ENCODE data around the gene LOX. TPM values are rescaled to one million over a fixed set of nuclear protein-coding genes. Genes with fewer than 3 reads are reported as not detected.

LOX gene, protein sequence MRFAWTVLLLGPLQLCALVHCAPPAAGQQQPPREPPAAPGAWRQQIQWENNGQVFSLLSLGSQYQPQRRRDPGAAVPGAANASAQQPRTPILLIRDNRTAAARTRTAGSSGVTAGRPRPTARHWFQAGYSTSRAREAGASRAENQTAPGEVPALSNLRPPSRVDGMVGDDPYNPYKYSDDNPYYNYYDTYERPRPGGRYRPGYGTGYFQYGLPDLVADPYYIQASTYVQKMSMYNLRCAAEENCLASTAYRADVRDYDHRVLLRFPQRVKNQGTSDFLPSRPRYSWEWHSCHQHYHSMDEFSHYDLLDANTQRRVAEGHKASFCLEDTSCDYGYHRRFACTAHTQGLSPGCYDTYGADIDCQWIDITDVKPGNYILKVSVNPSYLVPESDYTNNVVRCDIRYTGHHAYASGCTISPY
- total RNA-seq: 46.3 TPM
- long read RNA-seq, full-length matches to known transcripts: 12 of 13 reads
- long read RNA-seq, partial matches to known transcripts: 0 of 13 reads
- long read RNA-seq, other reads (novel, unspliced or antisense): 1 of 13 reads

DNA sequence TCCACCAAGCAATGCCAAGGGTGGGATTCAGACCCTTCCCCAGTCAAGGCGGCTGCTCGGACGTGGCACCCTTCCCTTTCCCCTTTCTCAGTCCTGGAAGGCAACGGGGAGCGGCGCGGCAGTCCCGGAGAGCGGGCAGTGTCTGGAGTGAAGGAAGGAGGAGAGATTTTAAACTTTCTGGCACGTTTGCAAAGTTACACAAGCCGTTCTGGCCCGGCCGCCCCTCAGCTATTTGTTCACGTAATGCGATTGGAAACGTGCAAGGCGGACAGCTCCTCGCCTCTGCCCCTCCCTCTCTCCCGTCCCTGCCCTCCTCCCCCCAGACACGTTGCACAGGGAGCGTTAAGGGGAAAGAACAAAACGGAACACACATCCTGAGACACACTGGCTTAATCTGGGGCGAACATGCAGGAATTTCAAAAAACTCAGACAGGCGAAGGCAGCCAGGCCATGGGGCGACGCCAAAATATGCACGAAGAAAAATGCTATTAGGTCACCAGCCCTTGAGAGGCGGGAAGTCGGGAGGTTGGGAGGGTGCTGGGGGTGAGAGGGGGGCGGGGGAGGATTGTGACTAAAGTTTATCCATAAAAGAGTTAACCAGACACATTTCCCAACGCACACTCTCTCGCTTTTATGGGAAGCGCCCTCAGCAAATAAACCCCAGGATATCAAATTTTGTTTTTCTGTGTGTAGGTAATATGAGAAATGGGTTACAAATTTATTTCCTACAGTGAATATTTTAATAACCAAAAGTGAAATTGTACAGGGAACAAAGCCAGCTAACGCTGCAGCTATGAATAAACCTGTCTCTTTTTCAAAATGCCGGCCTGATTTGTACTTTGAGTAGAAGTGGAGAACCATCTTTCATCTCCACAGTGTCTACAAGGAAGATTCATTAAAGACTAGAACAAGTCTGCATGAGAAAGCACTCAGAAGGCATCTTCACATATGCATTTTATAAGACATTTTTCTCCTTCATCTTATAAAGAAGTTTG is at the start of gene LOX:
Gene LOX (minus strand): TSS at position 144 of the 995 bp plus-strand sequence. CDS start 274 bp downstream, outside the sequence.
- no peak for DNase-seq (ENCODE audit: low spot score)

DNA sequence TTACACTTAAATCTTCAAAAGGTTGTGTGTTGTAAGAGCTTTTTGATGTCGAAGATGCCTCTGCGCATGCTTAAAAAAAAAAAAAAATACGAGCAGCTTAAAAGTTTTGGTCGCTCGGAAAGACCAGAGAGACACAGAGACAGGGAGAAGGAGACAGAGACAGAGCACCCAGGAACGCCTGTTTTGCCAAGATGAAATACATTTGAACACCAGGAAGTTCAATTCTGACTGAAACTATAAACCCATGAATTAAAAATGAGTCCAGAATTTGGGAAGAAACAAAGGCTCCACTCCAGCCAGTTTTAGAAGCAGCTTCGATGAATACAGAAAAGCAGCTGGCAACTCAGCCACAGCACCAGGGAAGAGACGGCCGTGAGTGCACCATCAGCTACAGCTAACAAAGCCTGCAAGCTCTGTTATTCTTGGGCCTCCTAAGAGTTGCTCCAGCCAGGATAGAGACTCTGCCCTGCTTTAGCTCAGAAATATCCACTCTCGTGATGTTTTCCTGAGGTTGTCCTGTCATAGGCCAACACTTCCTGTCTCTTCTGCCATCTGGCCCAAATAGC is 48.8 kb upstream of the LOX start:
- DNase-seq (ENCODE audit: low spot score): no peak

DNA sequence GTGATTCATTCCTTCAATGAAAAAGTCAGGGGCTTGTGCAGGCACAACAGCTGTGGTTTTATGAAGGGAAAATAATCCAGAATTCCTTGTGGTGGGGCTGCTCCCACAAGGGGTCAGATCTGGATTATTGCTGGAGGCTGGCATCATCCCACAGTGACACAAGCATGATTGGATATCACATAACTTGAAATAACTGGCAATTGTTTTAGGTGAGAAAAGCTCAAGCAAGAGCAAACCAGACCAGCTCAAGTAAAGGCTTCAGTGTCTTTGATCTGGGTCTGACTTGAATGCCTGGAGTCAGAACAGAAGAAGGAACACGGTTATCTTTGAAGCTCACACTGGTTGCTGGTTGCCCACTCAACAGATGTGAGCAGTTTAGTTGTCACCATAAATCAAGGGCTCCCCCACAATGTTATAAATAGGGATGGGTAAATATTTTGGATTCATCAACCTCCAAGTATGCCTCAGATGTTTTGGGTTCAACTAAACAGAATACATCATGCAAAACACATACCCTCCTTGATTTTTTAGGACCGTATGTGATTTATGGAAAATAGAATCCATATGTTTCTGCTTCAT is 48.2 kb upstream of the LOX start:
- DNase-seq (ENCODE audit: low spot score): no peak

DNA sequence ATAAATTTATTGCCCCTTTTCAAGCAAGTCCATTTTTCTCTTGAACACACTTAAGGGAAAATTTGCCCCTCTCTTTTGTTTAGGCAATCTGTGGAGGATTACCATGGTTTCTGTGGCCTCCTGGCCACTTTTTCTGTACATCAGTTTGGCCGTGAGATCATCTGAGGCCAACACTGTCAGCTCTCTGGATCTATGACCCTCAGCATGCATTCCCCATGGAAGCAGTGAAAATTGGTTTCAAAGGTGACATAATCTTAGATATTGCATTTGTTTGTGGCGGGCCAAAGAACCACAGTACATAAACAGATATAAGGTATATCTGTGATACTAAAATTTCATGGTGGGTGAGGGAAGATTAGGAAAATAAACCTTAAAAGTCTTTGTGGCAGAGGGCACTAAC is 46.7 kb upstream of the LOX start:
- no peak for DNase-seq (ENCODE audit: low spot score)

DNA sequence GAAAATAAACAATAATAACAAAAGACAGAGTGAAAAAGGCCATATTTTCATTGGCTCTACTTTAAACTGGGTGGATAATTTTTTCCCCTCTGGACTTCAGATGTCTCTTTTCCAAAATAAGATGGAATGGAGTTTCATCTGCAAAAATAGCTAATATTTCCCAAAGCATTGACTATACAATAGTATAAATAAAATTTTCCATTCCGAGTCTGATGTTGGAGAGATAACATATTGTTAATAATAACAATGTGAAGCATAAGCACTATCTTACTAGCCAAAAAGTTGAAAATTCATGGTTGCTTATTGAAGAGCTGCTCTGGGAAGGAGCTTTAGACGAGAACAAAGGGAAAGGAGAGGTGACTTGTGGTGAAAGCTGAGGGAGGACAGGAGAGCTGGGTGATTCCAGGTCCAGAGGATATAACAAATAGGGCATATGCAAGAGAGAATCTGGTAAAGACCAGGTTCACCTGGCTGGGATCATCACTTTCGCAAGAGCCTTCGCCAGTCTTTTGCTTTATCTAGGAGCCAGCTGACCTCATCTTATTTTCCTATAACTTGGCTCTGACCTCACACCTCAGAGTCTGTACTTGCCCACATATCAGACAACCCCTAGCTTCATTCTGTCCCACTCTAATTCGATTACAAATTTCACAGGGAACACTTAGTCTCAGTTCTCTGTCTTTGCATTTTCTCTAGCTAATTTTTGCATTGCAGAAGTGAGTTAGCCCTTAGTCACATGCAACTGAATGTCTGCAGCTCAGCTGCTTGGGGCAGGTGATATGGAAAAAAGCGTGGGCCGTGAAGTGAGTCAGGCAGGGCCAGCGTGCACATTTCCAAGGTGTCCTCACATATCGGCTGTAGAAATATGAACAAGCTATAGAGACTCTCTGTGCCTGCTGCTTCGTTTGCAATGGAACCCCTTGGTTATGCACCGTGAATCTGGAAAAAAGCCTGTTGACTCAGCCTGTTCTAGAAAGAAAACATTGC is 43.7 kb upstream of the LOX start:
- no peak for DNase-seq (ENCODE audit: low spot score)

DNA sequence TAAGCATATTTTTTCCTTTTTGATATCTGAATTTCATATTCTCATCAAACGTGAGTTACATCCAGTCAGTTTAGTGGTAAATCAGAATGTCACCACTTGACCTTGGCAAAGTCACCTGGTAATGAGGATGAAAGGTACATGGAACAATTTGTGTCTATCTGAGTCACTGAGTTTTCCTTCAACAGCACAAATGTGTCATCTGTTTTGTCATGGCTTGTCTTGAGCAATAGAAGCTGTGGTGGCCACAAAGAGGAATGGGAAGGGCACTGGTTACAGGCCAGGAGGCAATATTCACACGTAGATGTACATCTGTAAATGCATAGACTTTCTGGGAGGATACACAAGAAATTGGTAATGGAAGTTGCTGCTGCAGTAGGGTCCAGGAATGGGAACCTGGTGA is 42.9 kb upstream of the LOX start:
- DNase-seq (ENCODE audit: low spot score): no peak

DNA sequence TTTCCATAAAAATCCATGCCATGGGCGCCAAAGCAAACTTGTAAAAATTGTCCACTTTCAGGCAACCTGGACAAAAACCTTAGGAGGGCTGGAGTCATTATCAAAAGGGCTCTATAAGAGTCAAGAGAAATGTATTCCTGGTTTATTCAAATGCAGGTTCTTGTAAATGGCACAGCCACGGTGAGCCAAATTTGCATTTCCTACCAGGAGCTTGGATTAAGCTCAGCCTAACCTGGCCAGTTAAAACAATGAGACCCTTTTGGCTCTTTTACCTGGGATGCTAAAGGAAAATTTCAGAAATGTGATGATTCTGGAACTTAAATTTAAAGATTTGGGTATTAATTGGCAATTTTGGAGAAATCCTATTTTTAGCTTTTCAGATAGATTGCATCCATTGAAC is 42.4 kb upstream of the LOX start:
- no peak for DNase-seq (ENCODE audit: low spot score)

DNA sequence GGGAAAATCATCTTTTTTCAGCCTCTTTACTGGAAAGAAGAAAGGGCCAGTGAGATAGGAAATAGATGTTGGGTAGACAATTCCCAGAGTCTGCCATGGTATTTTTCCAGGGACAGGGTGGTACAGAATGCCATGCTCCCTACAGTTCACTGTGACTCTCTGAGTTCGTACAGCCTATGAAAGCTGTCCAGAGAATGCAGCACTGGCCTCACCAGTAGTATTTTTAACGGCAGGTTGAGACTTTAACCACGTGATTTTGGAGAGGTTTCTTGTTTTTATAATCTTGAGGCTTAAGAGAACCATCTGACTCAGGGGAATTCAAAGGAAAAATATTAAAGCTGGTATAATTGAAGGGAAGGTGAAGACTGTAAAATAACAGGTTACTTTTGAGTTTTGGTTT is 41.1 kb upstream of the LOX start:
- no peak for DNase-seq (ENCODE audit: low spot score)

DNA sequence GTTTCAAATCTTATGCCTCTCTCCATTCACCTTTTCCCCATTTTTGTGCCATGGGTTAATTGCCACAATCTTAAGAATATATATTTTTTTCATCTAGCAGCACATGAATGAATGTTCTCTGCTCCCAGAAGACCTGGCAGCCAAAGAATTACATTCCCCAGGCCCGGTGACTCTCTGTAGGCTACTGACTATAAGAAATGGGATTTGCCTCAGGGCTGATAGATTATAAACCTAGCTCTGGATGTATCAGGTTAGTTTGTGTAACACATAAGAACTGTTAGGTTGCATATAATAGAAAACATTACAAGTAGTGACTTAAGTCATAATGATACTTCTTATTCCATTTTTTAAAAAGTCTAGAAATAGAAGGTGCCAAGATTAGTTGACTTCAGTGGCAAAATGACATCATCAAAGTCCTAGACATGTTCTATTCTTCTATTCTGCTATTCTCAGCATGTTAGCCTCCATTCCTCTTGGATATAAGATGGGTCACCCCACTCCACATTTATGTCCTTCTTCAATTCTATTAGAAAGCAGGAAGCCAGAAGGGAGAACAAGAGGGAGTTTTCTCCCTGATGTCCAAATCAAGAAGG is 40.4 kb upstream of the LOX start:
- DNase-seq (ENCODE audit: low spot score): no peak

DNA sequence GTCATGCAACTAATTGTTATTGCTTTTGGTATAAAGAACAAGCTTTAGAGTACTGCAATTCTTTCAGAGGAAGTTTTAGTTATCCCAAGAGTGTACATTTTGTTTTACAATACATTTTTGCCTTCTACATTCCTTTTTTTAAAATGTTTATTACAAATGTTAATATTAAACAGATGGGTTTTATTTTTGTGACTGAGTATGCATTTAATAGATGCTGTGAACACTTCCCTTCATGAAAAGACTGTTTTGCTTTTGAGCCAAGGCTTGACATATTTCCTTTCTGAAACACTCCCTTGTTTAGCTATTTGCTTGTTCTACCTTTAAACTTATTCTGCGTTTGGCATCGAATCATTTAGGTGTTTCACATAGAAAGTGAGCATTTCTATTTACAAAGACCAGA is 36.4 kb upstream of the LOX start:
- no peak for DNase-seq (ENCODE audit: low spot score)

DNA sequence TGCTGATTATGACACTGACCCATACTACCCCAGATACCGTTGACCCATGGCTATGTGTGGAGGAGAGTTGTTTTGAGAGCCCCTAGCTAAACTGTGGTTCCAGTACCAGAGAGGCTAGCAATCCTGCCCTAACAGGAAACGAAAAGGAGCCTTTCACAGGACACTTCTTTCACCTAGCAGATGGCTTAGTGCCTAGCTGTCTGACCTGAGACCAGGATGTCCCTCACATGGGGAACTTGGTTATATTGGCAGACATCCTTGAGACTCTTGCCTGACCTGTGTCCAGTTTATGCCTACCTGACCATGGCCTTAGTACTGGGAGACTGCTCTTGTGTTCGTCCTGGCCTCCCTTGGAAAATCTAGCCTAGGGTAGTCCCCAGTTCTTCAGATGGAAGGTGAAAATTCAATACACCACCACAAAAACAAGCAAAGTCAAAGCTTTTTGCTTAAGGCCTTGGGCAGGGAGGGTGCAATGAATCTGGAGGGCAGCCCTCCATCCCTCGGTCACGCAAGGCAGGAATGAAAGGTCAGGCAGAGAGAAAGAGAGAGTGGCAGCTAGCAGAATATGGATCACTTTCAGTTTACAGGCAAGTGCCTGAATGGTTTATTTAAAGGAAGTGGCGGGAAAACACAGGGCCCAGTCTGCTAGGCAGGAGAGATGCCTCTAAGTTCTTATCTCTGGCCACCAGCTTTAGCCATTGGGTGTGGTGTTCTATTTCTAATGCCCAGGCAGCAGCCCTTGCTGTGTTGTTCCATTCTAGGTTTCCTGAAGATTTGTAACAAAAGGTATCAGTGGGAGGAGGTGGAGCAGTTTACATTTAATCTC is 34.9 kb upstream of the LOX start:
- DNase-seq (ENCODE audit: low spot score): no peak

DNA sequence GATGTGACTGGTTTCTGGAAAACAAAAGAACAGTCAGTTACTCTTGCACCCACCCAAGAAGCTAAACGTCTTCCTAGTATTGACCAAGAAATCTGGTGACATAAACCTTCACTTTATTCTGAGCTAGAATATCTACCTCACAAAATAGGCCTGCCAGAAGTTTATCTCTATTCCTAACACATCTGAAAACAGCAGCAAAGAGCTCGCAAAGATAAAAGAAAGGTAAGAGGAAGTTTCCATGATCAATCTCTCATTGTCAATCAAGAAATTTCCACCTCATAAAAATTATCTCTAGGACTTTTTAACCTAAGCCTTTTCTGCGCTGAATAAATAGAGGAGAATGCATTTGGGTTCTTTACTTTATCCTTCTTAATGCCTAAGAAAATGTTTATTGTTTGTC is 34.0 kb upstream of the LOX start:
- no peak for DNase-seq (ENCODE audit: low spot score)

DNA sequence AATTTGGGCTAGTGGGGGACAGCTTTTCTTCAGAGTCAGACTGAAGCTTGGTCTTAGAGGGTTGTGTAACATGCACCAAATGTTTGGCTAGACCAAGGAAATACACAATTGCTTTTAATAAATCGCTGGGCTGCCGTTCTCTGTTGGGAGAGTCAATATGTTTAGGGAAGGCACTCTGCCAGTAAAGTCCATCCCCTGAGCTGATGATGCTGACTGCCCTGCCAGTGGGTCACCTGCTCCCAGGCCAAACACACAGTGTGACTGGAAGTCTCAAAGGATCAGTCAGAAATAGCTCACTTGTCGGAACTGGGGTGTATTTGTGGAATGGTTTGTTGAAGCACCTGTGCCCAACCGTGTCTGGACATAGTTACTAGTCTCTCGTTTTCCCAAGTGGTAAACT is 33.4 kb upstream of the LOX start:
- DNase-seq (ENCODE audit: low spot score): no peak

DNA sequence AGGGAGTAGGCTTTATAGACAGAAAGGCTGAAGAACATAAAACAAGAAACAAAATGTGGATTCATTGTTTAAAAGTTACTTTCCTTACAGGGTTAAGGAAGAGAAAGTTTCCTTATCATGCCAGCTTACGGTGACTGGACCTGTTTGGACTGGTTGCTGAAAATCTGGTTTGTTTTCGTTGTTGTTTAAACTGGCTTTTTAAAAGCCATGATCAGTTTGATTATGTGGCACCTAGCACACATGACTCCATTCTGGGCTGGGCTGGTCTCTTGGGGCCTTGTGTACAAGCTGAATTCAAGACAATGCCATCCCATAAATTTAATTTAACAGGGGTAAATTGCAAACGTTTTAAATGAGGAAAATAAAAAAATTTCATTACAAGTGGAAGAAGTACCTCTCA is 32.9 kb upstream of the LOX start:
- DNase-seq (ENCODE audit: low spot score): no peak

DNA sequence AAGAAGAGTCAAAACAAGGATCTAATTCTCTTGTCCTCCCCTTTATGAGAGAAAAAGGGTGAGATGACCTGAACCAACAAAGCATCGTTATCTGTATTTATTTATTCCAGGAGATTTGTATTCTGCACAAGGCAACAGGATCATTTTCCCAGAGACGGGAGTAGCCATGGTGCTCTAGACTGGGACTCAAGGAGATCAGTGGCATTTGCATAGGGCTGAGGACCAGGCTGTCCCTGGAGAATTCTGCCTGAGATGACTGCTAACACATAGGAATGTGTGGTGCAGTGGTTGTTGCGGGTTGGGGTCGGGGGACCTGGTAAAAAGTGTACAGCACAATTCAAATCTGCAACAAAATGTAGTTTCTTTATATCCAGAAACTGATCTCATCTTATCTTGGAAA is 29.0 kb upstream of the LOX start:
- DNase-seq (ENCODE audit: low spot score): no peak

DNA sequence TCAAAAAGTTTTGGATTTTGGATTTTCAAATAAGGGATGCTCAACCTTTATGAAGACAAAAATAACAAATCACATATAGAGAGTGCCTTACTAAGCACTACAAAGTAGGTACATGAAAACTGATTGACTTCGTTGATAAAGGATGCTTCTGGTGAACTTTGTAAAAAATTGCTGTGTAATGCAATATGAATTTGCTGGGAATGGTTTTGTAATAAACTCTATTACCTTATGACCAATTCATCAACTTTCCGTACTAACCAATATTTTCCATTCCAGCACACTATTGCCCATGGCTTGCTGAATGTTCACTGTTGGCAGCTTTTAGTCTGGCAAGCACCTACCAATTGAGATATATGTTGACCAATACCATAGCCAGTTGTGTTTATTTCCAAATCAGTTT is 27.9 kb upstream of the LOX start:
- no peak for DNase-seq (ENCODE audit: low spot score)

DNA sequence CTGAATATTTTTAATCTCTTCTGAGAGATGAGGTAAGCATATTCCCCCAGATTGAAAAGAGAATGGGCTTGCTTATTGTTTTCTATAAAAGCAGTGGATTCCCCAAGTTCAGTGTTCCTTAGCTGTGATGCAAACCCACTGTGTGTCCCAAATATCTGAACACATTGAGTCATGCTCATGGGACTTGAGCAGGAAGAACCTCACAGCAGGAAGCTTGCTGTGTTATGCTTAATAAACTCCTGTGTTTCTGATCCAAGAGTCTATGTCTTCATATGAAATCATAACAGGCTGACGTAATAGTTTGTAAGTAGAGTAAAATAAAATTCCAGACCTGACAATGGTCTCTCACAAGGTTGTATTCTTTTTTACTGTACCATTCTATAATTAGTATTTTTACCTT is 24.8 kb upstream of the LOX start:
- DNase-seq (ENCODE audit: low spot score): no peak

DNA sequence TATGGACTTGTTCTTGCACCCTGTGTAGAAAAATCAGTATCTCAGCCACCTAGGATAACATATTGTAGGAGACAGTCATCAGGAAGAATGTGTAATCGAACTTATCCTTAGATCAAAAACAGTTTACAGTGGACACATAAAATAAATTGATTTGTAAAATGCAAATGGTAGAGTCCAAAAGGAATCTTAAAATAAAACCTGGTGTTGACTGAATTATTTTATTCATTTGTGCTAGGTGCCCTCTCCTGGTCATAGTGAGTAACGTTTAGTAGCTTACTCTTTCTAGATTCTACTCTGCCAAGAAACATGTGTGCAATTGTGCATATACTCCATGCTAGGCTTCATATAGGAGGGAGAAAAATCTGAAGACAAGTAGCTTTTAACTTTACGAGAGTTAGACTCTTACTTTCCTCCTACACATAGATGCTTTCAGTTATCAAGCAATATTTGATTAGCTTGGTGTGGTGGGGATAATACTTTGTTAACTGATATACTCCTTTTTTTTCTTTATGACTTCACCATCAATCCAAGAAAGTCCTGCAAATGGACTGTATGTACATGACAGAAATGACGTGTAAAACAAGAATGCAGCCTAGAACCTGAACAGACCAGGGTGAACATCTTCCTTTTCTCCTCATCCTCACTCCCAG is 23.7 kb upstream of the LOX start:
- DNase-seq (ENCODE audit: low spot score): no peak
